OCI-LY1 (cell line): ENCODE data around the gene PDCL3.

Experiments used
- H2AFZ ChIP-seq: fragments of 200-600 bp; sonication (generic), shearing (Covaris generic); 2 replicates; pipeline ENCODE4 v1.6.0; 2014; ENCODE audit warnings: antibody characterized with exemption, mild to moderate bottlenecking, low read length
- H3F3A ChIP-seq: fragments of 200-600 bp; sonication (generic), shearing (Covaris generic); 2 replicates; pipeline ENCODE4 v1.6.0; 2014; ENCODE audit warnings: mild to moderate bottlenecking, antibody characterized with exemption, low read length, moderate library complexity; ENCODE audit not compliant: insufficient read depth
- H3K27ac ChIP-seq: fragments of 200-600 bp; sonication (generic); 2 replicates; pipeline ENCODE4 v1.5.1; 2014; ENCODE audit warnings: low read length, mixed run types, mild to moderate bottlenecking, low read depth; ENCODE audit not compliant: poor library complexity, severe bottlenecking
- H3K27me3 ChIP-seq: fragments of 200-600 bp; sonication (generic); 2 replicates; pipeline ENCODE4 v1.6.0; 2014; ENCODE audit warnings: antibody characterized with exemption, mild to moderate bottlenecking, low read length, moderate library complexity; ENCODE audit not compliant: insufficient read depth
- H3K36me3 ChIP-seq: fragments of 200-600 bp; sonication (generic); 2 replicates; pipeline ENCODE4 v1.6.1; 2014; ENCODE audit warnings: mild to moderate bottlenecking, antibody characterized with exemption, low read length, moderate library complexity, mixed read lengths; ENCODE audit not compliant: insufficient read depth
- H3K4me1 ChIP-seq: fragments of 200-600 bp; sonication (generic); 2 replicates; pipeline ENCODE4 v1.5.1; 2014; ENCODE audit warnings: mild to moderate bottlenecking, low read length, moderate library complexity; ENCODE audit not compliant: insufficient read depth, severe bottlenecking
- H3K4me2 ChIP-seq: fragments of 200-600 bp; sonication (generic), shearing (Covaris generic); 2 replicates; pipeline ENCODE4 v1.6.1; 2014; ENCODE audit warnings: low read length
- H3K4me3 ChIP-seq: fragments of 200-600 bp; sonication (generic); 2 replicates; pipeline ENCODE4 v1.5.1; 2014; ENCODE audit warnings: low read length, low read depth, mild to moderate bottlenecking, mixed read lengths; ENCODE audit not compliant: poor library complexity, severe bottlenecking
- H3K79me2 ChIP-seq: fragments of 200-600 bp; shearing (Covaris generic); 2 replicates; pipeline ENCODE4 v1.6.1; 2016; ENCODE audit warnings: mixed run types, low read length, mixed read lengths; ENCODE audit not compliant: insufficient read depth
- H3K9ac ChIP-seq: fragments of 200-600 bp; sonication (generic), shearing (Covaris generic); 2 replicates; pipeline ENCODE4 v1.6.1; 2014; ENCODE audit warnings: mild to moderate bottlenecking, low read length, mixed read lengths
- H3K9me2 ChIP-seq: fragments of 200-600 bp; sonication (generic), shearing (Covaris generic); 2 replicates; pipeline ENCODE4 v1.6.1; 2014; ENCODE audit warnings: low read depth, mild to moderate bottlenecking, low read length, mixed read lengths
- H3K9me3 ChIP-seq: fragments of 200-600 bp; shearing (Covaris generic); 2 replicates; pipeline ENCODE4 v1.6.1; 2014; ENCODE audit warnings: low read length, mixed read lengths
- H4K20me1 ChIP-seq: fragments of 200-600 bp; sonication (generic), shearing (Covaris generic); 2 replicates; pipeline ENCODE4 v1.6.0; 2016; ENCODE audit warnings: mild to moderate bottlenecking, low read length; ENCODE audit not compliant: insufficient read depth
- EZH2 ChIP-seq: fragments of 200-600 bp; sonication (generic), shearing (Covaris generic); IDR thresholded peaks from 2 replicates; pipeline ENCODE4 v1.8.0; 2017; ENCODE audit warnings: borderline replicate concordance, mixed run types, mild to moderate bottlenecking, antibody characterized with exemption, low read length, moderate library complexity, mixed read lengths
- TF ChIP-seq, protein P1 (sequence below): fragments of 200-600 bp; sonication (generic), shearing (Covaris generic); IDR thresholded peaks from 2 replicates; pipeline ENCODE4 v1.5.1; 2017; ENCODE audit warnings: mild to moderate bottlenecking, antibody characterized with exemption, low read length, moderate library complexity, mixed read lengths

Gene PDCL3

DNA sequence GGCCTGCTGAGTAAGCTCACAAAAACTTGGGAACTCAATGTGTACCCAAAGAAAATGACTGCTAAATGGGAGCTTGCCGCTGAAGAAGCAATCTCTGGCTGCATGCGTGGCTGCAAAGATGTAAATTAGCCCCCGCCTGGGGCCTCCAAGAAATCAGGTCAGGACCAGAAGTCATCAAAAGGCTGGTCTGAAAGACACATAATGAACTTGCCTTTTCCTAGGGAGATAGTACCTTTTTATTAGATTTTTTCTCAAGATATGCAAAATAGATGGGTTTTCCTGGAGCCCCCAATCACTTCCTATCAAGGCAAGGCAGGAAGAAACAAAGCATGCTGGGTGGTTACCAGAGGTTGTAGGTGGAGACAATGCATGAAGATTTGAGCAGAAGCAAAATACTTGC is 38.9 kb downstream of the PDCL3 start:
- Histone ChIP-seq H3K79me2 (no peaks in the 10 kb centered on the region), H3K4me2 (no peak overlapping the region), H3K36me3 (no peaks in the 10 kb centered on the region), H3F3A (no peaks in the 10 kb centered on the region), H3K9ac (no peak overlapping the region), H4K20me1 (no peaks in the 10 kb centered on the region), H3K9me2 (no peaks in the 10 kb centered on the region), H3K4me1 (peaks cover 4% of the 10 kb centered on the region), H3K27ac (no peak overlapping the region), H3K27me3 (no peaks in the 10 kb centered on the region), H3K9me3 (no peaks in the 10 kb centered on the region), H3K4me3 (no peak overlapping the region), H2AFZ (no peak overlapping the region)
- no peak for TF ChIP-seq EZH2
- TF ChIP-seq, protein P1, sequence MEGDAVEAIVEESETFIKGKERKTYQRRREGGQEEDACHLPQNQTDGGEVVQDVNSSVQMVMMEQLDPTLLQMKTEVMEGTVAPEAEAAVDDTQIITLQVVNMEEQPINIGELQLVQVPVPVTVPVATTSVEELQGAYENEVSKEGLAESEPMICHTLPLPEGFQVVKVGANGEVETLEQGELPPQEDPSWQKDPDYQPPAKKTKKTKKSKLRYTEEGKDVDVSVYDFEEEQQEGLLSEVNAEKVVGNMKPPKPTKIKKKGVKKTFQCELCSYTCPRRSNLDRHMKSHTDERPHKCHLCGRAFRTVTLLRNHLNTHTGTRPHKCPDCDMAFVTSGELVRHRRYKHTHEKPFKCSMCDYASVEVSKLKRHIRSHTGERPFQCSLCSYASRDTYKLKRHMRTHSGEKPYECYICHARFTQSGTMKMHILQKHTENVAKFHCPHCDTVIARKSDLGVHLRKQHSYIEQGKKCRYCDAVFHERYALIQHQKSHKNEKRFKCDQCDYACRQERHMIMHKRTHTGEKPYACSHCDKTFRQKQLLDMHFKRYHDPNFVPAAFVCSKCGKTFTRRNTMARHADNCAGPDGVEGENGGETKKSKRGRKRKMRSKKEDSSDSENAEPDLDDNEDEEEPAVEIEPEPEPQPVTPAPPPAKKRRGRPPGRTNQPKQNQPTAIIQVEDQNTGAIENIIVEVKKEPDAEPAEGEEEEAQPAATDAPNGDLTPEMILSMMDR, result no peak

DNA sequence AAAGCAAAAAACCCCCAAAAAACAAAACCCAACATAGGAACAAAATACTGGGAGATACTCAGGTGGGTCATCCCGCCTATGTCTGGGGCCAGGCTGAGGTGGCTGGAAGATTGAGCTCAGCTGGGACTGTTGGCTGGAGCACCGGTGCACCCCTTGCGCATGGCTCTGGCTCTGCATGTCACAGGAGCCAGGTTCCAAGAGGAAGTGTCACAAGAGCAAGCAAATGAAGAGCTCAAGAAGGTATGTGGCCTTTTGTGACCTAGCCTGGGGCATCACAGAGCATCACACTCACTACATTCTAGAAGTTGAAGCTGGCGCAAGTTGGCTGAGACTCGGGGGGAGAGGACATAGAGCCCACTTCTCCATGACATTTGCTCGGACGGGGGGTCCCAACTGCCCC is 40.6 kb downstream of the PDCL3 start:
- Histone ChIP-seq H3K27me3 (no peaks in the 10 kb centered on the region), H3K4me2 (no peak overlapping the region), H2AFZ (no peak overlapping the region), H3K4me3 (no peak overlapping the region), H3K36me3 (no peaks in the 10 kb centered on the region), H3K27ac (no peak overlapping the region), H4K20me1 (no peaks in the 10 kb centered on the region), H3K9me2 (no peaks in the 10 kb centered on the region), H3K4me1 (peaks cover 4% of the 10 kb centered on the region), H3F3A (no peaks in the 10 kb centered on the region), H3K9me3 (no peaks in the 10 kb centered on the region), H3K79me2 (no peaks in the 10 kb centered on the region), H3K9ac (no peak overlapping the region)
- TF ChIP-seq, protein P1, result no peak
- no peak for TF ChIP-seq EZH2

DNA sequence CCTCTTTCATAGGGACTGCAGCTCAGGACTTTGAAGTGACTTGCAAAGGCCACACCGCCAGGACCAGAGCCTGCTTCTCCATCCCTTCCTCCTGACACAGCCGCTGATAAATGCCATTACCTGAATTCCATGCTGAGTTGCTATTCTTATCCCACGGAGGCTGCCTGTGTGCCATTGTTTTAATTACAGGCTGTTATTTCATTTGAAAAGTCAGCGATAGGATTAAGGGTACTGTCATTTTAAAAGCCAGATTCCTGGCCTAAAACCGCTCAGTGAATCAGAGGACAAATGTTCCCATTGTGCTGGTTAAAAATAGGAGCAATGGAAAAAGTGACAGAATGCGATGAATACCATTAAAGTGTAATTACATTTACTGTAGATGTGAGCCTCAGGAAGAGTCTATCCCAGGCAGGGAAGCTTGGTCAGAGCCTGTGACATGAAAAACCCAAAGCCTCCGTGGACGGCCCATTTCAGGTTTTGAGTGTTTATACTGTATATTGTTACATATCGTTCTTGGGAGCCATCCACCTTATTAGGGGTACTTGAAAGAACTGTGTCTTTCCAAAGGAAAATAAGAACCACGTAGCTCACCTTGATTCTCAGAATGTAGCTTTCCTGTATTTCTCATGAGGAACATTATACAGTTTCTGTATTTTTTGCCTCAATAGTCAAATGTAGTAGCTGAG is 41.3 kb downstream of the PDCL3 start:
- Histone ChIP-seq H3K27me3 (no peaks in the 10 kb centered on the region), H4K20me1 (no peaks in the 10 kb centered on the region), H3K4me1 (peaks cover 4% of the 10 kb centered on the region), H3K9ac (no peak overlapping the region), H3K79me2 (no peaks in the 10 kb centered on the region), H3K9me3 (no peaks in the 10 kb centered on the region), H3F3A (no peaks in the 10 kb centered on the region), H2AFZ (no peak overlapping the region), H3K27ac (no peak overlapping the region), H3K9me2 (no peaks in the 10 kb centered on the region), H3K36me3 (no peaks in the 10 kb centered on the region), H3K4me2 (no peak overlapping the region), H3K4me3 (no peak overlapping the region)
- TF ChIP-seq EZH2, result no peak
- TF ChIP-seq, protein P1, result no peak
